ENCODE data around the gene VWF.
"Not testable (repeated sequence)": the region's sequence is repeated elsewhere in the genome, so short reads cannot be mapped to it uniquely, and the experiment has no call there.

Gene VWF

GRCh38 chr12:6143303-6143675 lies 18.8 kb upstream of the VWF start:
- ChIA-PET POLR2A (ENCODE audit: low non-redundant PET) (no interaction called here), CTCF (no interaction called here)
- H3K27ac ChIP-seq, result no peak overlapping the region
- no peak for DNase-seq (ENCODE audit: low spot score)
- no peak for TF ChIP-seq CTCF (conservative IDR thresholded peaks at IDR 0.05; ENCODE audit: low read depth)

- POLR2A ChIA-PET (ENCODE audit: low non-redundant PET); DNase-seq (ENCODE audit: low spot score); H3K27ac ChIP-seq: not testable (repeated sequence)
- CTCF ChIA-PET, result interaction anchor here (0.6 kb wide), 1 partner anchor 225 kb away, joined by 3 read pairs; no protein-coding TSS in a partner anchor
These were observed 18.2 kb upstream of the VWF start for GRCh38 chr12:6142368-6143302.

- DNase-seq (ENCODE audit: low spot score); POLR2A ChIA-PET (ENCODE audit: low non-redundant PET); CTCF ChIA-PET; H3K27ac ChIP-seq: not testable (repeated sequence)
These were observed 17.4 kb upstream of the VWF start for GRCh38 chr12:6141731-6142367.

GRCh38 chr12:6140651-6141447 lies 16.4 kb upstream of the VWF start:
- ChIA-PET POLR2A (ENCODE audit: low non-redundant PET) (no interaction called here), CTCF (no interaction called here)
- no peak overlapping the region for H3K27ac ChIP-seq
- no peak for TF ChIP-seq CTCF (conservative IDR thresholded peaks at IDR 0.05; ENCODE audit: low read depth)
- no peak for DNase-seq (ENCODE audit: low spot score)

- ChIA-PET POLR2A (ENCODE audit: low non-redundant PET) (no interaction called here), CTCF (no interaction called here)
These were observed 10.6 kb upstream of the VWF start for GRCh38 chr12:6135071-6135470.

GRCh38 chr12:6133642-6134041 lies 9.2 kb upstream of the VWF start:
- ChIA-PET POLR2A (ENCODE audit: low non-redundant PET) (no interaction called here), CTCF (no interaction called here)
- no peak overlapping the region for H3K27ac ChIP-seq

More at GRCh38 chr12:6135071-6135470, 10.6 kb upstream of the VWF start:
- H3K27ac ChIP-seq, result no peak overlapping the region
- no peak for DNase-seq (ENCODE audit: low spot score)
- no peak for TF ChIP-seq CTCF (conservative IDR thresholded peaks at IDR 0.05; ENCODE audit: low read depth)

More at GRCh38 chr12:6133642-6134041, 9.2 kb upstream of the VWF start:
- DNase-seq (ENCODE audit: low spot score), result no peak
- TF ChIP-seq CTCF (conservative IDR thresholded peaks at IDR 0.05; ENCODE audit: low read depth), result no peak

Data from RWPE1 (cell line).